ENCODE results near the gene ARHGEF4. TPM values are rescaled to one million over a fixed set of nuclear protein-coding genes. Genes with fewer than 3 reads are reported as not detected.
A peak's percentile ranks its signal among the peaks of the same experiment; 100 is the strongest.

Gene ARHGEF4
- total and polyA plus RNA-seq, 2 experiments from 2014 or later, result 4.6 to 16.6 TPM

GRCh38 chr2:130798472-130799218 lies 38.1 kb upstream of the ARHGEF4 start:
- Mint-ChIP-seq H3K4me3 (peak overlapping the region; percentile 76), H3K4me1 (peaks cover 13% of the 10 kb centered on the region), H3K27me3 (ENCODE audit: insufficient read depth, low read depth, poor library complexity) (peaks cover 16% of the 10 kb centered on the region), H3K27ac (no peak overlapping the region), H3K9me3 (no peaks in the 10 kb centered on the region), H3K36me3 (ENCODE audit: low read depth) (no peaks in the 10 kb centered on the region)
- Histone ChIP-seq H3K36me3 (ENCODE audit: insufficient read depth) (no peaks in the 10 kb centered on the region), H3K9me2 (ENCODE audit: insufficient read depth) (no peaks in the 10 kb centered on the region), H3K4me3 (peak overlapping the region; percentile 79), H3F3A (replicated peaks; ENCODE audit: low read depth) (no peaks in the 10 kb centered on the region), H2AFZ (peak overlapping the region; percentile 99), H3K4me1 (ENCODE audit: insufficient read depth) (no peaks in the 10 kb centered on the region; the same call in 1 of the 2 replicates), H3K27me3 (ENCODE audit: insufficient read depth) (peaks cover 20% of the 10 kb centered on the region), H3K27ac (ENCODE audit: low read depth) (no peak overlapping the region), H4K20me1 (replicated peaks; ENCODE audit: insufficient read depth) (no peaks in the 10 kb centered on the region), H3K79me2 (replicated peaks; ENCODE audit: insufficient read depth) (no peaks in the 10 kb centered on the region), H3K4me2 (peak overlapping the region; percentile 95)
- ATAC-seq (peak; percentile 60), DNase-seq (ENCODE audit: low spot score) (peak; percentile 74)
- TF ChIP-seq ZNF114 (CRISPR knock-in tag; IDR thresholded peaks at IDR 0.05) (no peak), EZH2 (IDR thresholded peaks at IDR 0.05; ENCODE audit: low read depth, unreplicated experiment) (peak; percentile 15)

- peaks cover 13% of the 10 kb centered on the region for H3K4me1 Mint-ChIP-seq
- H3K9me3 Mint-ChIP-seq, result no peaks in the 10 kb centered on the region
- peaks cover 16% of the 10 kb centered on the region for H3K27me3 Mint-ChIP-seq (ENCODE audit: insufficient read depth, low read depth, poor library complexity)
- H3K27ac ChIP-seq (ENCODE audit: low read depth), result no peak overlapping the region
- DNase-seq (ENCODE audit: low spot score) (no peak), ATAC-seq (no peak)
- H3K36me3 Mint-ChIP-seq (ENCODE audit: low read depth), result no peaks in the 10 kb centered on the region
- no peak overlapping the region; the same call in 2 of the 3 replicates for H3K4me3 Mint-ChIP-seq
- no peaks in the 10 kb centered on the region; the same call in 1 of the 2 replicates for H3K4me1 ChIP-seq (ENCODE audit: insufficient read depth)
- no peaks in the 10 kb centered on the region for H3K9me2 ChIP-seq (ENCODE audit: insufficient read depth)
- peak overlapping the region; percentile 79 for H3K4me3 ChIP-seq
- H3F3A ChIP-seq (replicated peaks; ENCODE audit: low read depth), result no peaks in the 10 kb centered on the region
- H3K4me2 ChIP-seq, result peak overlapping the region; percentile 95; the same call in 1 of the 2 replicates
- H3K36me3 ChIP-seq (ENCODE audit: insufficient read depth), result no peaks in the 10 kb centered on the region
- H3K79me2 ChIP-seq (replicated peaks; ENCODE audit: insufficient read depth), result no peaks in the 10 kb centered on the region
- H2AFZ ChIP-seq, result no peak overlapping the region
- H4K20me1 ChIP-seq (replicated peaks; ENCODE audit: insufficient read depth), result no peaks in the 10 kb centered on the region
- no peak overlapping the region for H3K27ac Mint-ChIP-seq
- H3K27me3 ChIP-seq (ENCODE audit: insufficient read depth), result peaks cover 20% of the 10 kb centered on the region
- TF ChIP-seq EZH2 (IDR thresholded peaks at IDR 0.05; ENCODE audit: low read depth, unreplicated experiment) (no peak), ZNF331 (CRISPR knock-in tag; IDR thresholded peaks at IDR 0.05; ENCODE audit: low read depth) (no peak), ZNF462 (CRISPR knock-in tag; IDR thresholded peaks at IDR 0.05) (no peak), CTCF (conservative IDR thresholded peaks at IDR 0.05; ENCODE audit: low read depth in 2 of 2) (no peak), STAT1 (IDR thresholded peaks at IDR 0.05; ENCODE audit: unreplicated experiment) (no peak), REST (IDR thresholded peaks at IDR 0.05; ENCODE audit: unreplicated experiment) (no peak), EZH2phosphoT487 (IDR thresholded peaks at IDR 0.05; ENCODE audit: unreplicated experiment) (no peak), POLR2AphosphoS5 (IDR thresholded peaks at IDR 0.05; ENCODE audit: low read depth) (no peak)
Measured at GRCh38 chr2:130799295-130799694, 37.4 kb upstream of the ARHGEF4 start.

All from GM23338 (cell line).